ENCODE measurements around the gene BACH2. TPM values are rescaled to one million over a fixed set of nuclear protein-coding genes. Genes with fewer than 3 reads are reported as not detected.

Gene BACH2
- total RNA-seq, 2 donors from 2014 or later = 5.2 to 5.7 TPM

GRCh38 chr6:90268178-90268577 lies 28.5 kb downstream of the BACH2 start:
- Histone ChIP-seq H3K27me3 (replicated peaks; ENCODE audit: insufficient read depth) (no peaks in the 10 kb centered on the region), H3K36me3 (no peaks in the 10 kb centered on the region), H3K4me1 (replicated peaks) (no peaks in the 10 kb centered on the region), H3K9me3 (no peaks in the 10 kb centered on the region), H3K4me3 (no peak overlapping the region), H3K27ac (no peak overlapping the region)
- WGBS = 87% methylated on average over 3 of the region's 3 CpGs
- intact Hi-C loops (cut with DNase I) = no loop called here
- no peak for DNase-seq (ENCODE audit: low spot score)
- no peak for TF ChIP-seq CTCF (IDR thresholded peaks at IDR 0.05)
- no peak for TF ChIP-seq POLR2A (IDR thresholded peaks at IDR 0.05)
- no peak for TF ChIP-seq POLR2AphosphoS5 (IDR thresholded peaks at IDR 0.05)

GRCh38 chr6:90266905-90267621 lies 29.6 kb downstream of the BACH2 start:
- 53% methylated on average over 6 of the region's 6 CpGs for WGBS
- no peak overlapping the region for H3K27ac ChIP-seq
- H3K36me3 ChIP-seq = no peaks in the 10 kb centered on the region
- H3K4me1 ChIP-seq (replicated peaks) = no peaks in the 10 kb centered on the region
- intact Hi-C loops (cut with DNase I) = no loop called here
- no peak for DNase-seq (ENCODE audit: low spot score)
- H3K27me3 ChIP-seq (replicated peaks; ENCODE audit: insufficient read depth) = no peaks in the 10 kb centered on the region
- no peaks in the 10 kb centered on the region for H3K9me3 ChIP-seq
- TF ChIP-seq POLR2A (IDR thresholded peaks at IDR 0.05) = no peak
- TF ChIP-seq CTCF (IDR thresholded peaks at IDR 0.05) = no peak
- TF ChIP-seq POLR2AphosphoS5 (IDR thresholded peaks at IDR 0.05) = no peak
- no peak overlapping the region for H3K4me3 ChIP-seq

GRCh38 chr6:90264561-90264960 lies 32.1 kb downstream of the BACH2 start:
- no peak for DNase-seq (ENCODE audit: low spot score)
- Histone ChIP-seq H3K9me3 (no peaks in the 10 kb centered on the region), H3K36me3 (no peaks in the 10 kb centered on the region), H3K4me1 (replicated peaks) (no peaks in the 10 kb centered on the region), H3K27me3 (replicated peaks; ENCODE audit: insufficient read depth) (no peaks in the 10 kb centered on the region), H3K27ac (no peak overlapping the region), H3K4me3 (no peak overlapping the region)
- TF ChIP-seq POLR2A (IDR thresholded peaks at IDR 0.05) (no peak), POLR2AphosphoS5 (IDR thresholded peaks at IDR 0.05) (no peak), CTCF (IDR thresholded peaks at IDR 0.05) (no peak)
- intact Hi-C loops (cut with DNase I) = no loop called here
- WGBS = 93% methylated on average over 2 of the region's 2 CpGs

- intact Hi-C loops (cut with DNase I) = no loop called here
Observed at GRCh38 chr6:90263633-90264032, 33.0 kb downstream of the BACH2 start.

More at GRCh38 chr6:90263633-90264032, 33.0 kb downstream of the BACH2 start:
- Histone ChIP-seq H3K27me3 (replicated peaks; ENCODE audit: insufficient read depth) (no peaks in the 10 kb centered on the region), H3K4me3 (no peak overlapping the region), H3K9me3 (no peaks in the 10 kb centered on the region), H3K4me1 (replicated peaks) (no peaks in the 10 kb centered on the region), H3K36me3 (no peaks in the 10 kb centered on the region), H3K27ac (no peak overlapping the region)
- DNase-seq (ENCODE audit: low spot score) = no peak
- TF ChIP-seq CTCF (IDR thresholded peaks at IDR 0.05) (no peak), POLR2AphosphoS5 (IDR thresholded peaks at IDR 0.05) (no peak), POLR2A (IDR thresholded peaks at IDR 0.05) (no peak)
